ENCODE results near the gene ADGRV1. TPM values are rescaled to one million over a fixed set of nuclear protein-coding genes. Genes with fewer than 3 reads are reported as not detected.

Gene ADGRV1
- total and polyA plus RNA-seq, 7 donors = 0.05 to 0.83 (median 0.11) TPM; not detected in 1

DNA sequence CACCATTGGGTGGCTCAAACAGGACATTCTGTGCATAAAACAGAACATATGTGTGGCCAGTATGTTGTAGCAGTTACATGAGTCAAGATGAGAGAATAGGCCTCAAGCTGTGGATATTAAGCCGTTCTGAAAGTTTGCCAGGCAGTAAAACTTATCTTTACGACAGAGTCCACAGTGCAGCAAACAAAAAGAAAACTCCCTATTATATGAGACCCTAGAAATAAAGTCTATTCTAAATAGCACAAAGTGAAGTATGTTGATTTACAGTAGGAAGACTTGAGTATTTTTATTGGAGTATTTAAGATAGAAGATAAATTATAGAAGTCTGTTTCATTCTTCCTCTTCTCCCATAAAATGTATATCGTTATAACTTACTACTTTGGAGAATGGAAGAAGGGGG is 271.5 kb downstream of the ADGRV1 start:
- H3K4me3 ChIP-seq = no peak overlapping the region
- no peak overlapping the region for H3K27ac ChIP-seq
- 61 to 71% (median 63%) methylated on average over 3 of the region's 3 CpGs for WGBS, 3 donors
- H3K9me3 ChIP-seq = peaks cover 3% of the 10 kb centered on the region
- H3K4me1 ChIP-seq = no peaks in the 10 kb centered on the region
- no peak for DNase-seq
- intact Hi-C loops (cut with DNase I) = no loop called here
- H3K27me3 ChIP-seq (ENCODE audit: insufficient read depth in 3 of 3, low read length in 2 of 3) = no peaks in the 10 kb centered on the region
- TF ChIP-seq, protein P1, sequence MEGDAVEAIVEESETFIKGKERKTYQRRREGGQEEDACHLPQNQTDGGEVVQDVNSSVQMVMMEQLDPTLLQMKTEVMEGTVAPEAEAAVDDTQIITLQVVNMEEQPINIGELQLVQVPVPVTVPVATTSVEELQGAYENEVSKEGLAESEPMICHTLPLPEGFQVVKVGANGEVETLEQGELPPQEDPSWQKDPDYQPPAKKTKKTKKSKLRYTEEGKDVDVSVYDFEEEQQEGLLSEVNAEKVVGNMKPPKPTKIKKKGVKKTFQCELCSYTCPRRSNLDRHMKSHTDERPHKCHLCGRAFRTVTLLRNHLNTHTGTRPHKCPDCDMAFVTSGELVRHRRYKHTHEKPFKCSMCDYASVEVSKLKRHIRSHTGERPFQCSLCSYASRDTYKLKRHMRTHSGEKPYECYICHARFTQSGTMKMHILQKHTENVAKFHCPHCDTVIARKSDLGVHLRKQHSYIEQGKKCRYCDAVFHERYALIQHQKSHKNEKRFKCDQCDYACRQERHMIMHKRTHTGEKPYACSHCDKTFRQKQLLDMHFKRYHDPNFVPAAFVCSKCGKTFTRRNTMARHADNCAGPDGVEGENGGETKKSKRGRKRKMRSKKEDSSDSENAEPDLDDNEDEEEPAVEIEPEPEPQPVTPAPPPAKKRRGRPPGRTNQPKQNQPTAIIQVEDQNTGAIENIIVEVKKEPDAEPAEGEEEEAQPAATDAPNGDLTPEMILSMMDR (IDR thresholded peaks at IDR 0.05) = no peak
- no peak for ATAC-seq
- H3K36me3 ChIP-seq (ENCODE audit: insufficient read depth in 1 of 2, low read depth in 1 of 2) = no peaks in the 10 kb centered on the region

DNA sequence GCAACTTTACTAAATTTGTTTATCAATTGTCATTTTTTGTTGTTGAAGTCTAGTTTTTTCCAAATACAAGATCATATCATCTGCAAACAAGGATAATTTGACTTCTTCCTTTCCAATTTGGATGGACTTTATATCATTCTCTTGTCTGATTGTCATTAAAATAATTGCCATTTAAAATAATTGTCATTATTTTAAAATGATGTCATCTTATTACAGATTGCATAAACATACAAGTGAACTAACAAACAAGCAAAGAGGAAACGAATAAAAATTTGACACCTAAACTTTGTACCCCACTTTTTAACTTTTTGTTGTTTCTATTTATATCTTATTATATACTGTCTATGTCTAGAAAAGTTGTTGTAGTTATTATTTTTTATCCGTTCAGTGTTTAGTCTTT is 275.2 kb downstream of the ADGRV1 start:
- Histone ChIP-seq H3K36me3 (ENCODE audit: insufficient read depth in 1 of 2, low read depth in 1 of 2) (no peaks in the 10 kb centered on the region), H3K4me3 (no peak overlapping the region), H3K27me3 (ENCODE audit: insufficient read depth in 3 of 3, low read length in 2 of 3) (no peaks in the 10 kb centered on the region), H3K27ac (no peak overlapping the region), H3K9me3 (peaks cover 3% of the 10 kb centered on the region), H3K4me1 (no peaks in the 10 kb centered on the region)
- intact Hi-C loops (cut with DNase I) = no loop called here
- 77 to 82% (median 80%) methylated on average over 2 of the region's 2 CpGs for WGBS, 3 donors
- ATAC-seq = no peak
- TF ChIP-seq, protein P1 (IDR thresholded peaks at IDR 0.05) = no peak
- no peak for DNase-seq

DNA sequence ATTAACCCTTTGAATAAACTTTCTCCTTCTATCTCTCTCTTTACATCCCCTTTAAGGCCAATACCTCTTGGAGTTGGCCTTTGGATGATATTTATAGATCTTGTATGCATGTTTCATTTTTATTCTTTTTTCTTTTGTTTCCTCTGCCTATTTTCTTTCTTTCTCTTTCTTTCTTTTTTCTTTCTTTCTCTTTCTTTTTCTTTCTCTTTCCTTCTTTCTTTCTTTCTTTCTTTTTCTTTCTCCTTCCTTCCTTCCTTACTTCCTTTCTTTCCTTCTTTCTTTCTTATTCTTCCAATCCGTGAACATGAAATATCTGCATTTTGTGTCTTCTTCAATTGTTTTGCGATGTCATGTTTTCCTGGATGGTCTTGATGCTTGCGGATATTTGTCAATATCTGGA is 276.1 kb downstream of the ADGRV1 start:
- Histone ChIP-seq H3K4me1 (no peaks in the 10 kb centered on the region), H3K9me3 (peaks cover 3% of the 10 kb centered on the region), H3K4me3 (no peak overlapping the region), H3K36me3 (ENCODE audit: insufficient read depth in 1 of 2, low read depth in 1 of 2) (no peaks in the 10 kb centered on the region), H3K27ac (no peak overlapping the region), H3K27me3 (ENCODE audit: insufficient read depth in 3 of 3, low read length in 2 of 3) (no peaks in the 10 kb centered on the region)
- ATAC-seq = no peak
- no peak for DNase-seq
- TF ChIP-seq, protein P1 (IDR thresholded peaks at IDR 0.05) = no peak
- intact Hi-C loops (cut with DNase I) = no loop called here
- 83 to 99% (median 97%) methylated on average over 3 of the region's 3 CpGs for WGBS, 3 donors

DNA sequence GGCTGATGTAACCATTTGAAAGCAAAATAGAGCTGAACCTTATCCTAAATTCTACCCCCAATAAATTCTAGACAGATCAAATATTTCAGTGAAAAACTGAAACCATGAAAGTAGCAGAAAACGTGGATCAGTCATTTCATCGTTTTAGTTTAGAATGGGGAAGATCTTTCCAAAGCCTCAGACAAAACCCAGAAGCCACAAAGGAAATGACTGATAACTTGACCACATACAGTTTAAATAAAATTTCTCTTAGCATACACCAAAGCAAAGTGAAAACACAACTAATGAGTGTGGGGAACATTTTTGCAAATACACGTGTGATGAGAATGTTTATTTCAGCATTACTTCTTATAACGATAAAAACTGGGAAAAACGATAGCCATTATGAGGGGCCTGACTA is 284.8 kb downstream of the ADGRV1 start:
- WGBS, 3 donors = 70 to 72% (median 72%) methylated on average over 5 of the region's 5 CpGs
- Histone ChIP-seq H3K4me1 (no peaks in the 10 kb centered on the region), H3K27ac (no peak overlapping the region), H3K36me3 (ENCODE audit: insufficient read depth in 1 of 2, low read depth in 1 of 2) (no peaks in the 10 kb centered on the region), H3K4me3 (no peak overlapping the region), H3K9me3 (no peaks in the 10 kb centered on the region), H3K27me3 (ENCODE audit: insufficient read depth in 3 of 3, low read length in 2 of 3) (no peaks in the 10 kb centered on the region)
- TF ChIP-seq, protein P1 (IDR thresholded peaks at IDR 0.05) = no peak
- no peak for DNase-seq
- no peak for ATAC-seq
- intact Hi-C loops (cut with DNase I) = no loop called here

DNA sequence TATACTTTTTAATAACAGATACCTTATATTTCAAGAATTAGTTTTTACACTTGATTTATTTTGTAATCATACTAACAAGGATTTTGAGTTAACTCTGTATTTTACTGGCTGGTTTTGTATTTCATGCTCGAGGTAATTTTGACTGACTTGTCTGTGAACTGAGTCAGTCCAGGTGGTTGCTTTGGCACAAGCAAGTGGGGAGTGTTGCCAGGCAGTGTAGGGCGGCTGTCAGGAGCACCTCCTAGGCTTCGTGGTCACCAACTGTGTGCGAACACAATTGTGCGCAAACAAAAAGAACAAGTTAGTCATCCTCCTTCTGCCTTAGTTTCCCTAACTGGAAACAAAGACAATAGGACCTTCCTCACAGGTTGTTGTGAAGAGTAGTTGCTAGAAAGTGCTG is 286.3 kb downstream of the ADGRV1 start:
- no peaks in the 10 kb centered on the region for H3K27me3 ChIP-seq (ENCODE audit: insufficient read depth in 3 of 3, low read length in 2 of 3)
- intact Hi-C loops (cut with DNase I) = no loop called here
- WGBS, 3 donors = 53 to 68% (median 59%) methylated on average over 5 of the region's 5 CpGs
- no peaks in the 10 kb centered on the region for H3K4me1 ChIP-seq
- DNase-seq = no peak
- no peak overlapping the region for H3K4me3 ChIP-seq
- H3K36me3 ChIP-seq (ENCODE audit: insufficient read depth in 1 of 2, low read depth in 1 of 2) = no peaks in the 10 kb centered on the region
- TF ChIP-seq, protein P1 (IDR thresholded peaks at IDR 0.05) = no peak
- no peaks in the 10 kb centered on the region for H3K9me3 ChIP-seq
- ATAC-seq = no peak
- H3K27ac ChIP-seq = no peak overlapping the region
